T1000 (cell line): ENCODE results near the gene HDAC11.

Experiments used
- DNase-seq: peaks from one replicate; lab custom pipeline; 2025; ENCODE audit warnings: mixed read lengths; lab: John Stamatoyannopoulos, UW

The HDAC11 gene

DNA sequence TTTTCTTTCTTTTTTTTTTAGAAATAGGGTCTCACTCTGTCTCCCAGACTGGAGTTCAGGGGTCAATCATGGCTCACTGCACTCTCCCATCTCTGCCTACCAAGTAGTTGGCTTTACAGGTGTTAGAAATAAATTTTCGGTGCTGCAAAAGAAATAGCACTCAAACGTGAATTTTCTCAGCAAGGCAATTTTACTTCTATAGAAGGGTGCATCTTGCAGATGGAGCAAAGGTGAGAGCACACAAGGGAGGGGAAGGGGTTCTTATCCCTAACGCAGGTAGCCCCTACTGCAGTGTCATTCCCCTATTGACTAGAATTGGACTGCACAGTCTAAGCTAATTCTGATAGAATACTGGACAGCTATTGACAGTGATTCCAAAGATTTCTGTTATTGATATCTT, 62.0 kb downstream of the HDAC11 start:
- no peak for DNase-seq

DNA sequence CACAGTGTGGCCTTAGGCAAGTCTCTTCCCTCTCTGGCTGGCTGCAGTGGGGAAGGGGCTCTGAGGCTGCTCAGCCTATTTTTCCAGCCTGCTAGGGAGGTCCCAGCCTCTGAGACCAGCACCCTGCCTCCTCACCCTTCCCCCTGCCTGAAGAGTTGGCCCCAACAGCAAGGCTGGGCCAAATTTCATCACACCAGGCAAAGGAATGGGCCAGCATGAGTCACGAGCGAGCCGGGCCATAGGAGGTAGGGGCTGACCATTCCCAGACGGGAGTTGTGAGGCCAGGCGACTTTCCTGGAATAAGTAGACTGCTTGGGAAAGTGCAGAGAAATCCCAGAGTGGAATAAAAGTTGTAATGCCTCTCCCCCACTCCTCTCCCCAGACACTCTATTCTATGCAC, 63.1 kb downstream of the HDAC11 start:
- peak; percentile 46 for DNase-seq

DNA sequence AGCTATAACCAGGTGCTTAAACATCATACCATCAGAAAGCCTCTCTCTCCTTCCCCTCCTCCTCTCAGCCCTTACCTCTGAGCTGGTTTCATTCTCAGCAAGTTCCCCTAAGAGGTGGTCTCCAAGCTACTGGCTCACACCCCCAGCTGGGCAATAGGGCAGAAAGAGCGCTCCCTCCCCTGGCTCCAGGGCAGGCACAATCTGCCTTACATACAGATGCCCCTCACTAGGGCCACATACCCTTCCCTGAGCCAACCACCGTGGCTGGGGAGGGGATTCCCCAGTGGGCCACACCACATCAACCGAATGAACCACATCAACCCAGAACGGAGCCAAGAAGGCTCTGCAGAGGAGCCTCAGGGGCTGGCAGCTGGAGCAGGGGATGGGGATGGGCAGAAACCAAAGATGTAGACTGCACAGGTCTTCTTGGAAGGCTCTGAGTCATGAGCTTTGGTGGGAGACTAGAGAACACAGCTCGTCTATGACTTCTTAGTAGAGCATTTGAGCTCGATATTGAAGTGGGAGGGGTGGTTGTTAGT, 64.3 kb downstream of the HDAC11 start:
- peak; percentile 57 for DNase-seq

DNA sequence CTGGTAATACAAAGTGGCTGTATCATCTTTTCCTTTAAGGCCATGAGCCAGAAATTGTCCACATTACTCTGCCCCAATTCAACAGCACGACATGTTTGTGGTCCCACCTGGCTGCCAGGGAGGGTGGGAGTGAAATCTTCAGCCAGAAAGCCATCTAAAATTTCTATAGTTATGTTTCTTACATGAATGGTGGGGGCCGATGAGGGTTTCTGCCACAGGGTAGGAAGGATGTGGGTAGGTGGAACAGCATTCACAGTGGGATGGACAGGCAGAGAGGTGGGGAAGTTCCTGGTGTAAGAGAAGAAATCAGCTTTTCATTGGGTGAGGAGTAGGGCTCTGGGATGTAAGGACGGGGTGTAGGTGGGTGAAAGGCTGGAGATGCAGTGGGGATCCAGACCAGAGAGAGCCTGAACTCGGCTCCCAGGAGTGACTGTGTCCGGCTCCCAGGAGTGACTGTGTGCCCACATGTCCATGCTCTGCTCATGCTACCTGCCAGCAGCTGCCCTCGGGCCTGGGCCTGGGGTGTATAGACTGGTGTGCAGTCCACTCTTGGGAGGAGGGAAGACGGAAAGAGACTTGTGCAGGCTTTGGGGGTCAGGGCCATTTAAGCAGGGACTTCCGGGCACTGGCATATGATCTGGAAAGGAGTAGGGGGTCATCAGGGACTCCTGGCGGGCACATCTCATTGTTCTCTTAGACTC, 65.0 kb downstream of the HDAC11 start:
- DNase-seq = no peak

DNA sequence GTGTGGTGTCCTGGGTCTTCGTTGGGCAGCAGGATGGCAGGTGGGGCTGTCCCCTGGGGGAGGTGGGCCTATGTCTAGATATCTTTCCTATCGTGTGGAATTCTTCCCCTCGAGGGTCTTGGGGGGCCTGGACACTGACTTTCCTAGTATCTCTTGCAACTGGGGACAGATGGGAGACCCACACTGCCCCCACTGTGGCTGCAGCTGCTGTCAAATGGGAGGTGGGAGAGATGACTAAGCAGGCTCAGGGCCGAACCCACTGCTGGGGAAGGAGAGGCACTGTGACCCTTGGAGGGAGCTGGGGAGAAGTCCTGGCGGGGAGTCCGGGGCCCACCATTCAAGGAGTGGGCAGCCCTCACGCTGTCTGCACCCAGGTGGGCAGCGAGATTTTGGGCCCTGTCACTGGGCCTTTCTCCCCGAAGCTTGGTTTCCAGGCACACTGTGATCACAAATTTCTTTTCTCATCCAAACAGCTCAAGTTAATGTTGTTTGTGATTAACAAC, 65.9 kb downstream of the HDAC11 start:
- no peak for DNase-seq

DNA sequence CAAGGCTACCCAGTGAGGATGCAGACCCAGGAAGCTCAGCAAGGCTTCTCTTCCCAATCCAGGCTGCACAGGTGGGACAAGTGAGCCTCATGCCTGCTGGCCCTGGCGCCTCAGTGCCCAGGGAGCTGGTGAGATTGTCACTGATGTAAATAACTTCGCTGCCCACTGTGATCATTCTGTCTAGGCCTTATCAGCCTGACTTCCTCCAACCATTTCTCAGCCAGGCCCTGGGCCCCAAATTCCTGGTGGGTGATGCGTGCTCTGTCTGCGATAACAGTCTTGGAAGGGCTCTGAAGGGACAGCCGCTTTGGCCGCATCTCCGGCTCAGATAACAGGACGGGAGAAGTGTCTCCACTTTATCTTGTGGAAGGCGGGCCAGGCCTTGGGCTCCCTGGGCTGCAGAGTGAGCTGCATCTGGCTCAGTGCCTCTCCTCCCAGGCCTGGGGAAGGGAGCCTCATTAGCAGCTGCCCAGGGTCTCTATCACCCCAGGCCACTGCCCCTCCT, 66.6 kb downstream of the HDAC11 start:
- no peak for DNase-seq

DNA sequence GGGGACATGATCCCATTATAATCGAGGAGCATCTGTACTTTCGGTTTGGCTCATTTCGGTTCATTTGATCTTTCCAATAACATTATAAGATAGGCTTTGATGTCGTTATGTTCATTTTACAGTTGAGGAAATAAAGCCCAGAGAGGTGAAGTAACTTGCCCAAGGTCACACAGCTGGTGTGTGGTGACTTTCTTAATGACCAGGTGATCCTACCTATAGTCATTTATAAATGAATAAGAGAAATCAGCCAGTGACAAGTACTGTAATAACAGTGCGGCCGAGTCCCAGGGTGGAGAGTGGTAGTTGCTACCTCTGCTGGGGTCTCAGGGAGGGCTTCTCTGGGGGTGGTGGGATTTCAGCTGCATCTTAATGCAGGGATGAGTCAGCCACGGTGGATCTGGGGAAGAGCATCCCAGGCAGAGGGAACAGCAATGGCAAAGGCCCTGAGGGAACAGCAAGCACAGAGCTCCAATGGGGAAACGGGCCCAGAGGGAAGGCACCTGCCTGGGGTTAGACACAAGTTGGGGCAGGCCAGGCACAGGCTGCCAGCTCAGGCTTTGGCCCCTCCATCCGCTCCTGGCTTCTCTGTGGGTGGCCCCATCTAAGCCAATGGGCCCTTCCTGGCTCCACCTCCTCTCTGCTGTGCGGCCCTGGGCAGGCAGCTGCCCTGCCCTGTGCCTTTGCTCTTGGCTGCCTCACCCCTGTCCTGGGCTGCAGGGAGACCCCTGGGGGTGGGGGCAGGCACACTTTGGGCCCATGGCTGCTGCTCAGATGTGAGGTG, 67.7 kb downstream of the HDAC11 start:
- DNase-seq = peak; percentile 17

DNA sequence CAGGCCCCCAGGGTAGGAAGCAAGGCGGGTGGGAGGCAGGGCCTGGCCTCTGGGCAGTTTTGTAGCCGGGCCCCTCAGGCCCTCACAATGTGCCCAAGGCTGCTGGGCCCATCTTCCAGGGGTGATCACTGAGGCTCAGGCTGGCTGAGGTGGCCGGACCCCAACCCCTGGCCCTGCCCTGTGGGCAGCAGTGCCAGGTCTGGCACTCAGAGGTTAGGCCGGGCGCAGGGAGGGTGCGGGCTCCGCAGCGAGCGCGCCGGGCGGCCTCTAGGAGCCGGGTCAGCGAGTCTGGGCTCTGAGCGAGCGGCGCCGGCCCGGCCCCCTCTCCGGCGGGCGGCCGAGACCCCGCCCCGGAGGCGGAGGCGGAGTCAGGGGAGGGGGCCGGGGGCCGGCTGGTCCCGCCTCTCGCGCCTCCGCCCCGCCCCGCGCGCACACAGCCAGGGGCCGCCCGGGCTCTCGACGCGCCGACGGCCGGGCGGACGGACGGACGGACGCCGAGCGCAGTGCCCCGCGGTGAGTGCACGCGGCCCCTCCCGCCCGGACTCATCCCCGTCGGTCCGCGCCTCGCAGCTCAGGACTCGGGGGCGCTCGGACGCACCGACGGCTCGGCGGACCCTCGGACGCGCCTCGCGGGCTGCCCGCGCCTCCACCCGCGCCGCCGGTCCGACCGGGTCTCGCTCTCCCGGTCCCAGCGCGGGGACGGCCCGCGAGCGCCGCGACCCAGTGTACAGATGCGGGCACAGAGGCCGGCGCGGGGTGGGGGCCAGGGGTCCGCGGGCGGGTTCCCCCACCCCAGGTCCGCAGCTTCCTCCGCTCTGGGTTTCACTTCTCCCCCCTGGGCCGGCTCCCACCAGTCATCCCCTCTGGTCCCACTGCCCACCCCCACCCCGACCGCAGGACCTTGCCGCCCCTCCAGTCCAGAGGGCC, 68.9 kb downstream of the HDAC11 start, which contains the start of gene FBLN2:
Gene FBLN2, plus strand, starts transcription at position 430 of the 927 bp plus-strand sequence. CDS start 21,231 bp downstream, outside the sequence.
- peak; percentile 63 for DNase-seq

DNA sequence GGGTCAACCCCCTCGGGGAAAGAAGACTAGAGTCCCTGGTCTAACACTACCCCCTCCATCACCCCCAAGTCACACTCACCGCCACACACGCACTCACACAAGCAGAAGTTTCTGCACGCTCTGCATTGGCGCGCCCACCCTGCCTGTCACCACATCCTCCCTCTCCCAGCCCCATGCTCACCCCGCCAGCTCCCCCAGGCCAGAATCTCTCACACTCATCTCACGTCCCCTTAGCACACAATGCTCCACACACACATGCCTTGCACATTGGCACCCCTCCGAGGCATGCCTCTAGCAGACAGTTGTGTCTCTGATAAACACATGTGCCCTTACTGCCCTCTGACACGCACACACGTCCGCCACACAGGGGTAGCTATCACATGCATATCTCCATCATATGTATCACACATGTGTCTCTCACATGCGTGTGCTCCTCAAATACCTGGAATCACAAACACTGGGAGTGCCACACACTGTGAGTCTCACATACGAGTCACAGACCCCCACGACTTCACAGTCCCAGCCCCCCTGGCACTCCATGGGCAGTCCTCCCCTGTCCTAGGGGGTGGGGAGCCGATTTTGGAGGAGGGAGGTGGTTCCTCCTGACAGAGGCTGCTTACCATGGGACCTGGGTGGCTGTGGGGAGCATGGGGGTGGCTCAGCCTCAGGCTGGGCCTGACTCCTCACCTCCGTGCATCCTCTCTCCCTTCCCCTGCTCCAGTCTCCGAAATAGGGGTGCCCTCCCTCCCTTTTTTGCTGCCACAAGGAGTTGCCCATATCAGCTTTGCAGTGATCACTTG, 69.7 kb downstream of the HDAC11 start:
- DNase-seq = no peak

DNA sequence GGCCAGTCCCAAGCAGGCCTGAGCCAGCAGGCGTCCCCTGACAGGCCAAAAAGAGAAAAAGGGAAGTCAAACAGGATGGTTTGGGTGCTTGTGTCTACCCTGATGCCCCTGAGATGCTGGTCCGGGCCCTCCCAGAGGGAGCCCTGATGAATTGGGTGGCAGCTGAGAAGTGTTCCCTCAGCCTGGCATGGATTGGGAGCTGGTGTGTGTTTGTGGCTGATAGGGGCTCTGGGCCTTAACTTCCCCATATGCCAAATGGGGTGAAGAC, 70.3 kb downstream of the HDAC11 start:
- no peak for DNase-seq

DNA sequence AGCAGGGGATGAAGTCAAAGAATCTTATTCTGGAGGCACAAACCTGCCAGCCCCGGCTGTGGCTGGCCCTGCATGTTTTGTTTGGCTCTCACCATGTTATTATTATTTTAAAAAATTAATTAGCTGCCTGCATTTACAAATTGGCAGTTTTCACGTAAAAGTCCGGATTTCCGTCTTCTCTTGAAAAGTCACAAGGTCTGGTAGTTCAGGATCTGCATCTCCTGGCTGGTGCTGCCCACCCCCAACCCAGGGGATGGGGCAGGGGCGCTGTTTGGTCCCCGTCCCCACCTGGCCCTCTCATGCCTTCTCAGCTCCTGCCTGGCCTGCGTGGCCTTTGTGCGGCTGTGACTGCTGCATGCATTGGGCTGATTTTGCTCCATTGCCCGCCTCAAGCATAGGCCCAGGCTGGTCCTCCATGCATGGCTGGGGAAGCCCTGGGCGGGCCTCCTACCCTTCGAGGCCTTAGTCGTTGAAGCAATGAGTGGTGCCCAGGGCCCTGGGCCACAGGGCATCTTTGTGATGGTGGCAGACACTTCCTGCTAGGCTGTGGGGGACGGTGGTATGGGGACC, 70.8 kb downstream of the HDAC11 start:
- DNase-seq = no peak

DNA sequence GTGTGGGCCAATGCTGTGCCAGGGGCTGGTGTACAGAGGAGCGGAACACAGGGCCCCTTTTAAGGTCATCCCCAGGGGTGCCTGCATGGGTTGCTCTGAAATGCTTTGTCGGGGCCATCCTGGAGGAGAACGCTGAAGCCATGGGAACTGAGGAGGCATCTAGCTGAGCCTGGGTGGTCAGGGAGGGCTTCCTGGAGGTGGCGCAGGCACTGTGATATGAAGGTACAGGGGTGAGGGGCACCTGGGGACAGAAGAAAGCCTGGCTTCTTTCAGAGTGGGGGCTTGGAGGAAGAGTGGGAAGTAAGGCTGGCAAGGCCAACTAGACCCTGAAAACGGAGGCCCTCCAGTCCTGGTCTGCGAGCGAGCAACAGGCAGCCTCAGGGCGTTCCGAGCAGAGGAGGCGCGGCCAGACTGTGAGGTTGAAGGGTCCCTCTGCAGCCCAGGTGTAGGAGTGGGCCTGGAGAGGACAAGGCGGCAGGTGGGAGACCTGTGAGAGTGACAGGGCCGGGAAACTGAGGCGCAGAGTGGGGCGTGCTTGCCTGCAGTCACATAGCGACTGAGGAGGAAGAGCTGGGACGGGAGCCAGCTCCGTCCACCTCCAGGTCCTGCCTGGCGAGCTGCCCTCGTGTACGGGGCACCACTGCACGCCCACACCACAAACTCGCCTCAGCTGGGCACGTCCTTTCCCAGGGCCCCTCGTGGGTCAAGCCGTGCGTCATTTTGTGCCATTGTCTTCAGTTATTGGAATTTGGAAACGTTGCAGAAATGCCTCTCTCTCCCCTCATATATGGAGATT, 72.9 kb downstream of the HDAC11 start:
- DNase-seq = no peak

DNA sequence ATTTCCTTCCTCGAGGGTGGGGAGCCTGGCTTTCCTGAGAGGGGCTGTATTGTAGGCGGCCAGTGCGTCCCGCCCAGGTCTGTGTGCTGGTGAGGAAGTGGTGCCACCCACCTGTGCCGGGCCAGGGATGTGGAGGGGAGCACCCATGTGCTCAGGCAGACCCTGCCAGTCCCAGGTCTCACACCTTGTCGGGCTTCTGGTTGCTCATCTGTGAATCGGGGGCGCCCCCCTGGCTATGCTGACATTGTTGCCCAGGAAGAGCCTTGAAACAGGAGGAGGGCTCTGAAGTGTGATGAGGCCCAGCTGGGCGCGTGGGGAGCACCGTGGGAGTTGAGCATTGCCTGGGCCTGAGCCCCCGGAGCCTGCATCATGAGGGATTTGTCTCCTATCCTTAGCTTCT, 73.6 kb downstream of the HDAC11 start:
- DNase-seq = no peak

DNA sequence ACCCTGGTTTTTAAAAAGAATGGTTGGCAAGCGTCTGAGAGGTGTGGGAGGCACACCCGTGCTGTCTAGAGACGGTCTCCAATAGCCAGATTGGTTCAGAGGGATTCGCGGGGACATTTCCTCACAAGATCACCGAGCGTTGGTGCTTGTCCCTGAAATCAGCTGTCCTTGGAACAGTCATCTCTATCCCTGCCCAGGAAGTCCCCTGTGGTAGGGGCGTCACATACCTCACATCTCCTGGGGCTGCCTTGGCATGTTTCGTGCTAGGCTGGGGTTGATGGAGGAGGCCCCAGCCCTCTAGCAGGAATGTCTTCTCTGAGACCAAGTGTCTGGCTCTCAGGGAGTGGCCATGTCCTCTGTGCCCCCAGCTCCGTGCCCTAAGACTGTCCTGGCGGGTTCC, 75.6 kb downstream of the HDAC11 start:
- no peak for DNase-seq
